Right renal cortex interstitium (tissue), 3 donors: Measurements from ENCODE around the gene ELOA. TPM values are rescaled to one million over a fixed set of nuclear protein-coding genes. Genes with fewer than 3 reads are reported as not detected.
"Not testable (repeated sequence)": the region's sequence is repeated elsewhere in the genome, so short reads cannot be mapped to it uniquely, and the experiment has no call there.

ENCODE experiments used
- DNase-seq, 3 donors: peaks; one replicate each; pipeline ENCODE4 v3.0.0-alpha.2; 2013; ENCODE audit warnings: low read depth in 3 of 3, low spot score in 2 of 3
- polyA plus RNA-seq, 3 donors: library from polyadenylated mRNA; unstranded; fragments of 120-200 nt; gene quantifications; one replicate each; pipeline ENCODE4 v1.2.1, GENCODE V29; 2013; ENCODE audit not compliant: insufficient read length in 3 of 3

ELOA gene
- polyA plus RNA-seq, 3 donors: 34.2 to 37.2 (median 35.1) TPM

DNA sequence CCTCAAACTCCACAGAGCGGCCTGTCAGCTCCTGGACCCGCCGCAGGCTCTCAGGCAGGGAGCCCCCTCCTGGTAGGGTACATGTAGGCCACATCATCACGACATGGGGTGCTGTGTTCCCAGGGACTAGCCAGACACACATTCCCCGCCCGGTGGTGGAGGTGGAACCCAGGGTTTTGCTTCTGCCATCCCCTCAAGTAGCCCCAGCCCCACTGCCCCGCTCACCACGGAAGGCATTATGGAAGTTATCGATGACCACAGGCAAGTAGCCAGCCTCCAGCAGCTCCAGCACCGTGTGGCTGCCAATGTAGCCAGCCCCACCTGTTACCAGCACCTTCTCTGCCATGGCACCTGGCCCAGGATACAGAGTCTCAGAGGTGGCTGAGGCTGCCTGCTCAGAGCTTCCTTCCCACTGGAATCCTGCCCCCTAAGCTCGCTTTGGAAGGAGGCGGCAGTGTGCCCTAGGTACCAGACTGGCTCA, 55.4 kb downstream of the ELOA start:
- no peak for DNase-seq

- no peak for DNase-seq
Measured at GRCh38 chr1:23799255-23799569, 55.9 kb downstream of the ELOA start.

GRCh38 chr1:23799570-23800399, 56.5 kb downstream of the ELOA start:
- DNase-seq: no peak

- peak; percentile 83 to 88 (median 85) for DNase-seq
Measured at GRCh38 chr1:23800400-23801337, 57.4 kb downstream of the ELOA start, which contains the start of gene GALE. Gene GALE, minus strand, starts transcription at chr1:23800754. Its CDS starts 1,747 bp downstream, at chr1:23799007.

DNA sequence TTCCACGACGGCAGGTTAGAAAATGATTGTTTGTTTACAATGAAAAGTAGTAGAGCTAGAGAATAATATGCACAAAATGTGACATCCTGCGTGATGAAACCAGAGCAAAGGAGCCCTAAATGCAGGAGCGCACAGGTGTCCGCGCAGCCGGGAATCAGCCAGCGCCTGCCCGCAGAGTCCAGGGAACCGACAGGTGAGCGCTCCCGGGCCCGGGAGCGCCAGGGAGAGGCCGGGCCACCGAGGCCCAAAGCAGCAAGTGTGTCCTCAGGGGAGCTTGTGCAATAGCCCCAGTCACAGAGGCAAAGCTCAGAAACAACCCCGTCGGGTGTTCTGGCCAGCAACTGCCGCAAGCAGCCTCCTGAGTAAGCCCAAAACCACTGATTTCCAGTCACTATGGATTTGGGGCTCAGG, 58.1 kb downstream of the ELOA start:
- DNase-seq: no peak

- DNase-seq: no peak
Measured at GRCh38 chr1:23801876-23802275, 58.6 kb downstream of the ELOA start.

DNA sequence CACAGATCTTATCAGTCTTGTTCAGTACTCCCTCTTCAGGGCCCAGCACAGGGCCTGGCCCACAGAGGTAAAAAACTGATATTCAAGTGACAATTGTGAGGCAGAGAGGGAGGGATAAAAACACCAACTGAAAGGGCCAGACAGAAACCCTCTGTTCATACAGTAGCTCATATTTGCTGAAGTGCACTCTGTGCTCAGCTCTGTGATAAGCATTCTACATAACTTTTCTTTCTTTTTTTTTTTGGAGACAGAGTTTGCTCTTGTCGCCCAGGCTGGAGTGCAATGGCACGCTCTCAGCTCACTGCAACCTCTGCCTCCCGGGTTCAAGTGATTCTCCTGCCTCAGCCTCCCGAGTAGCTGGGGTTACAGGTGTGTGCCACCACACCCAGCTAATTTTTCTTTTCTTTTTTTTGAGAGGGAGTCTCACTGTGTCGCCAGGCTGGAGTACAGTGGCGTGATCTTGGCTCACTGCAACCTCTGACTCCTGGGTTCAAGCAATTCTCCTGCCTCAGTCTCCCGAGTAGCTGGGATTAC, 59.6 kb downstream of the ELOA start:
- DNase-seq: not testable (repeated sequence)

DNA sequence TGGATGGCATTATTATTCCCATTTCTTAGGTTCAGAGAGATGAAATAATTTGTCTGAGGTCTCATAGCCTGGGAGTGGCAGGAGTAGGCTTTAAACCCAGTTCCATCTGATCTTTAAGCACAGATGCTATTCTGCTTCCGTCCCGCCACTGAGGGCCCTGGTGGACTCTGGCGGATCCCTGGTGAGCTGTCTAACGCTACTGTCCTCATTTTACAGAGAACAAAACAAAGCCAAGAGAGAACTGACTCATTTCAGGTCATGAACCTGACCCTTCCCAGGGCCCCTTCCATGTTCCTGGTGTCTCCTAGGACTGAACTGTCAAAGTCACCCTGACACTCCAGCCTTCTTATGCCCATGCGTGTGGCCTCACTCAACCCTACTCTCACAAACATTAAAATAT, 60.4 kb downstream of the ELOA start:
- DNase-seq: no peak

- DNase-seq: no peak
Measured at GRCh38 chr1:23804183-23804835, 61.0 kb downstream of the ELOA start.

- DNase-seq: no peak
Measured at GRCh38 chr1:23805025-23805424, 61.8 kb downstream of the ELOA start.

DNA sequence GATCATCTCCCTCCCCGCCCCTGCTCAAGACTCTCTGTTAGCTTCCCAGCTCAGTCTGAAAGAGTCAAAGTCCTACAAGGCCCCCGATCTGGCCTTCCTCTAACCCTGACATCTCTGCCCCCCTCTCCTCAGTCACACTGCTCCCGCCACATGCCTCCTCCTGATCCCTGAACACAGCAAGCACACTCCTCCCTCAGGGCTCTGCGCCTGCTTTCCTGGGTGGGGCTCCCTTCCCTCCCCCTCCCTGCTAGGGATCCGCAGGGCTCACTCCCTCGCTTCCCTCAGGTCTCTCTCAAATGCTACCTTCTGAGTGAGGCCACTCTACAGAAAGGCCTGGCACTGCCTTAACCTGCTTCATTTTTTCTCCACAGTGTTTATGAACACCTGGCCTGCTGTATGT, 63.0 kb downstream of the ELOA start:
- no peak for DNase-seq

DNA sequence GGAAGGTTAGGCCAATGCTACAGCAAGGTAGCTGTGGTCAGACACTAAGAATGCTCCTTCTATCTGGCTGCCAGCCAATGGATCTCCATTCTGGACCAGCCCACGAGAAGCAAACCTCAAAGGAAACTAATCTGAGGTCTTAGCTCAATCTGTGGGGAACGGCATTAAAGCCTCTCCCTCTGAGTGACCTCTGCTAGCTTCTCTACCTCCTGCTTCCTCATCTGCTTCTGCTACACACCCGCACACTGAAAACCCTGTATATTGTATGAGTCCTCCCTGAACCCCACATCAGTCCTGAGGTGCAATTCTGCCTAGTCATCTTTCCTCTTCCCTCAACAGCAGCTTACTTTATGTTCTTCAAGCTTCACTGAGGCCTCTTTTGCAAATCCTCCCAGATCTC, 64.2 kb downstream of the ELOA start:
- DNase-seq: no peak

DNA sequence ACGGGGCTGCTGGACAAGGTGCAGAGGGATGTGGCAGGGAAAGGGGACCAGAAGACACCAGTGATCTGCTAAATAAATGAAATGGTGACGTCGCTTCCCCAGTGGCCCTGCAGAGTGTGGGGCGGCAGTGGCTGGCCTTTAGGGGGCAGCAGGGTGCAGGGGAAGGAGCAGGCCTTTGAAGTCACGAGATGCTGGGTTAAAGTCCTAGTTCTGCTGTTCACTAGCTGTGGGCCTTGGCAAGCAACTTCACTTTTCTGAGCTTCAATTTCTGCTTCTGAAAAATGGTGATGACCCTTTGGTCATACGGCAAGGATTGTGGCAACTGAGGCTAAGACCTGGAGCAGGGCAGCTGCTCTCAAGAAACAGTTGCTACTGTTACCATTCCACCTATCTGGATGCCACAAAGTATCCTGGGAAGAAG, 66.5 kb downstream of the ELOA start:
- no peak for DNase-seq

DNA sequence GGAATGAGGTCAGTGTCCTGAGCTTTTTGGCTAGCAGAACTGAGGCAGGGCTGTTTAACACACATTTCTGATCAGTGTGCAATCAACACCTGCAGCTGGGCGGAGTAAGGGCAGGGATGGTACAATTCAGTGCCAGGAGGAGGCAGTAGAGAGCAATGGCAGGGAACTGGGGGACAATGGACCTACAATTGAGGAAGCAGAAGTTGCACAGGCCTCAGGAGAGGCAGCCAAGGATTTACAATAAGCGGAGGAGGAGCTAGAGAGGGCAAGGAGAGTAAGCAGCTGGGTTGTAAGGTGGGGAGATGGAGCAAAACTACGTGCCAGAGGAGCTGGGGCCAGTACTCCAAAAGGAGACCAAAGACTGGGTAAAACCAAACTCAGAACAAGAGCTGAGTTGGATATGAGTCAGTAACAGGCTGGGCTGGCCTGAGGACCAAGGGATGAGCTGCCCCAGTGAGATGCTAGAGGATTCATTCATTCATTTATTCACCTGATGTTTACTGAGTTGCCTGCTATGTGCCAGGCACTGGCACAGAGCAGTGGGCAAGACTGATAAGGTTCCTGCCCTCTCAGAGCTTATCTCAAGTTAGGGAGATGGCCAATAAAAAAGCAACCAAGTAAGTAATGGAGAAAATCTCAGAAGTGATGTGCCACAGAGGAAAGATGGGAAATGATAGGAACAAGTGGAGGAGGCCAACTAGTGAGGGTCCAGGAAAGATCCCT, 67.7 kb downstream of the ELOA start:
- no peak for DNase-seq

Other genes starting within 250 kb of the ELOA start
- gene E2F2, start 212.2 kb upstream of the ELOA start, polyA plus RNA-seq: 1 to 10 TPM; 3.8 to 4.7 (median 4.5) TPM
- gene ID3, start 184.0 kb upstream of the ELOA start, polyA plus RNA-seq: 100 to 1,000 TPM; 267 to 340 (median 324) TPM
- 1,000 to 10,000 TPM; 2,754 to 2,918 (median 2,838) TPM for gene RPL11, start 51.7 kb upstream of the ELOA start, polyA plus RNA-seq
- 10 to 100 TPM; 63.8 to 68.3 (median 65.5) TPM for gene PITHD1, start 34.9 kb downstream of the ELOA start, polyA plus RNA-seq
- 10 to 100 TPM; 56.0 to 63.5 (median 61.6) TPM for gene LYPLA2, start 47.7 kb downstream of the ELOA start, polyA plus RNA-seq
- 10 to 100 TPM; 30.1 to 36.1 (median 31.6) TPM for gene GALE, start 57.3 kb downstream of the ELOA start, polyA plus RNA-seq
- 10 to 100 TPM; 67.9 to 84.6 (median 77.2) TPM for gene HMGCL, start 82.0 kb downstream of the ELOA start, polyA plus RNA-seq
- gene FUCA1, start 124.8 kb downstream of the ELOA start, polyA plus RNA-seq: 10 to 100 TPM; 48.0 to 57.7 (median 50.4) TPM
- gene CNR2, start 169.9 kb downstream of the ELOA start, polyA plus RNA-seq: under 1 TPM; 0.06 to 0.08 (median 0.07) TPM
- 100 to 1,000 TPM; 232 to 261 (median 259) TPM for gene PNRC2, start 216.4 kb downstream of the ELOA start, polyA plus RNA-seq
- 100 to 1,000 TPM; 208 to 223 (median 216) TPM for gene SRSF10, start 236.9 kb downstream of the ELOA start, polyA plus RNA-seq